SU-DHL-6 (cell line): ENCODE measurements around the gene ZBED5.

Experiments
- EZH2phosphoT487 ChIP-seq: fragments of 200-600 bp; sonication (generic), shearing (Covaris generic); conservative IDR thresholded peaks from 2 replicates; pipeline ENCODE4 v1.6.1; 2018; ENCODE audit warnings: mild to moderate bottlenecking, antibody characterized with exemption, low read length, moderate library complexity, mixed read lengths
- TF ChIP-seq, protein P1 (sequence below): fragments of 200-600 bp; sonication (generic); IDR thresholded peaks from one replicate; pipeline ENCODE4 v1.5.1; 2017; ENCODE audit warnings: antibody characterized with exemption, mild to moderate bottlenecking, low read length, moderate library complexity; ENCODE audit not compliant: insufficient read depth, poor library complexity, severe bottlenecking

DNA sequence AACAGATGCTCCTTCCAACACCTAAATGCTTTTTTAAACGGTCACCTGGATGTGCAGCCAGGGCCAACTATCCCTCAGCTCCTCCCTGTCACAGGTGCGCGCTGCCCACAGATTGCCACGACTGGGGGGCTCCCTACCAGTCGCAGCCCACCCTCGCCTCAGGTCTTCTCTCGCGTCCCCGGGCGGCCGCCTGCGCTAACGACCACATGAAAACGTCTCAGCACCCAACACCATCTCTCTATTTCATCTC is 469 bp downstream of the ZBED5 start:
- TF ChIP-seq, protein P1, sequence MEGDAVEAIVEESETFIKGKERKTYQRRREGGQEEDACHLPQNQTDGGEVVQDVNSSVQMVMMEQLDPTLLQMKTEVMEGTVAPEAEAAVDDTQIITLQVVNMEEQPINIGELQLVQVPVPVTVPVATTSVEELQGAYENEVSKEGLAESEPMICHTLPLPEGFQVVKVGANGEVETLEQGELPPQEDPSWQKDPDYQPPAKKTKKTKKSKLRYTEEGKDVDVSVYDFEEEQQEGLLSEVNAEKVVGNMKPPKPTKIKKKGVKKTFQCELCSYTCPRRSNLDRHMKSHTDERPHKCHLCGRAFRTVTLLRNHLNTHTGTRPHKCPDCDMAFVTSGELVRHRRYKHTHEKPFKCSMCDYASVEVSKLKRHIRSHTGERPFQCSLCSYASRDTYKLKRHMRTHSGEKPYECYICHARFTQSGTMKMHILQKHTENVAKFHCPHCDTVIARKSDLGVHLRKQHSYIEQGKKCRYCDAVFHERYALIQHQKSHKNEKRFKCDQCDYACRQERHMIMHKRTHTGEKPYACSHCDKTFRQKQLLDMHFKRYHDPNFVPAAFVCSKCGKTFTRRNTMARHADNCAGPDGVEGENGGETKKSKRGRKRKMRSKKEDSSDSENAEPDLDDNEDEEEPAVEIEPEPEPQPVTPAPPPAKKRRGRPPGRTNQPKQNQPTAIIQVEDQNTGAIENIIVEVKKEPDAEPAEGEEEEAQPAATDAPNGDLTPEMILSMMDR = no peak
- TF ChIP-seq EZH2phosphoT487 = no peak
